ENCODE measurements around the gene ZYG11B. TPM values are rescaled to one million over a fixed set of nuclear protein-coding genes. Genes with fewer than 3 reads are reported as not detected.
"Not testable (repeated sequence)": the region's sequence is repeated elsewhere in the genome, so short reads cannot be mapped to it uniquely, and the experiment has no call there.

ZYG11B gene
- total and polyA plus RNA-seq, 9 donors: 9.8 to 37.1 (median 31.1) TPM

GRCh38 chr1:52706941-52707926 is 19.0 kb upstream of the ZYG11B start:
- Histone ChIP-seq H3K36me3 (no peaks in the 10 kb centered on the region), H3K27ac (no peak overlapping the region), H3K27me3 (no peaks in the 10 kb centered on the region), H3K4me1 (ENCODE audit: insufficient read depth) (peaks cover 6% of the 10 kb centered on the region), H3K4me3 (no peak overlapping the region), H3K9me3 (no peaks in the 10 kb centered on the region)
- DNase-seq: no peak
- intact Hi-C loops (cut with DNase I): loop anchor here in 1 of 4 donors (10.0 kb wide), 1 partner anchor 218 kb away; the partner anchor contains the start of genes ECHDC2 and SCP2
- TF ChIP-seq CTCF (IDR thresholded peaks at IDR 0.05): no peak
- TF ChIP-seq POLR2A (IDR thresholded peaks at IDR 0.05): no peak
- TF ChIP-seq EP300 (IDR thresholded peaks at IDR 0.05): no peak
- WGBS, 3 donors: 90 to 91% (median 91%) methylated on average over 18 of the region's 18 CpGs

GRCh38 chr1:52707927-52708655 is 18.2 kb upstream of the ZYG11B start:
- H3K27me3 ChIP-seq: no peaks in the 10 kb centered on the region
- no peak overlapping the region for H3K27ac ChIP-seq
- H3K4me1 ChIP-seq (ENCODE audit: insufficient read depth): peaks cover 6% of the 10 kb centered on the region
- intact Hi-C loops (cut with DNase I): loop anchor here in 1 of 4 donors (10.0 kb wide), 1 partner anchor 217 kb away; the partner anchor contains the start of genes ECHDC2 and SCP2
- DNase-seq: no peak
- 71 to 85% (median 79%) methylated on average over 5 of the region's 5 CpGs for WGBS, 3 donors
- H3K36me3 ChIP-seq: no peaks in the 10 kb centered on the region
- TF ChIP-seq CTCF (IDR thresholded peaks at IDR 0.05) (no peak), EP300 (IDR thresholded peaks at IDR 0.05) (no peak), POLR2A (IDR thresholded peaks at IDR 0.05) (no peak)
- H3K9me3 ChIP-seq: no peaks in the 10 kb centered on the region
- no peak overlapping the region for H3K4me3 ChIP-seq

GRCh38 chr1:52709016-52709415 is 17.2 kb upstream of the ZYG11B start:
- Histone ChIP-seq H3K27me3 (no peaks in the 10 kb centered on the region), H3K27ac (peak overlapping the region in 1 of 2 donors; percentile 15), H3K4me3 (no peak overlapping the region), H3K36me3 (no peaks in the 10 kb centered on the region), H3K4me1 (ENCODE audit: insufficient read depth) (peaks cover 4% of the 10 kb centered on the region), H3K9me3 (no peaks in the 10 kb centered on the region)
- TF ChIP-seq CTCF (IDR thresholded peaks at IDR 0.05) (no peak), EP300 (IDR thresholded peaks at IDR 0.05) (no peak), POLR2A (IDR thresholded peaks at IDR 0.05) (no peak)
- intact Hi-C loops (cut with DNase I): loop anchor here in 1 of 4 donors (10.0 kb wide), 1 partner anchor 216 kb away; the partner anchor contains the start of genes ECHDC2 and SCP2
- DNase-seq: no peak
- 14 to 20% (median 14%) methylated on average over 6 of the region's 6 CpGs for WGBS, 3 donors

- Histone ChIP-seq H3K9me3 (no peaks in the 10 kb centered on the region), H3K4me3 (no peak overlapping the region), H3K36me3 (no peaks in the 10 kb centered on the region), H3K27ac (no peak overlapping the region), H3K4me1 (ENCODE audit: insufficient read depth) (peaks cover 1% of the 10 kb centered on the region), H3K27me3 (no peaks in the 10 kb centered on the region)
- WGBS, 3 donors: 88 to 93% (median 88%) methylated on average over 4 of the region's 4 CpGs
- intact Hi-C loops (cut with DNase I): no loop called here
- TF ChIP-seq CTCF (IDR thresholded peaks at IDR 0.05) (no peak), EP300 (IDR thresholded peaks at IDR 0.05) (no peak), POLR2A (IDR thresholded peaks at IDR 0.05) (no peak)
- no peak for DNase-seq
Observed at GRCh38 chr1:52713590-52713989, 12.7 kb upstream of the ZYG11B start.

GRCh38 chr1:52715296-52715695 is 11.0 kb upstream of the ZYG11B start:
- H3K9me3 ChIP-seq; H3K4me1 ChIP-seq (ENCODE audit: insufficient read depth); H3K4me3 ChIP-seq; H3K27ac ChIP-seq; H3K27me3 ChIP-seq; DNase-seq; H3K36me3 ChIP-seq; intact Hi-C loops (cut with DNase I): not testable (repeated sequence)
- WGBS, 3 donors: 87 to 92% (median 91%) methylated on average over 6 of the region's 6 CpGs

Measured in ovary (tissue), 9 donors.